HCEC 1CT (cell line): ENCODE data around the gene CDS2.
A peak's percentile ranks its signal among the peaks of the same experiment; 100 is the strongest.

Experiments
- DNase-seq: peaks from one replicate; pipeline ENCODE4 v3.0.0-alpha.2; 2017

Gene CDS2

GRCh38 chr20:5183731-5184474, 57.1 kb downstream of the CDS2 start:
- DNase-seq, result no peak

GRCh38 chr20:5184684-5185083, 57.9 kb downstream of the CDS2 start:
- no peak for DNase-seq

GRCh38 chr20:5187122-5187521, 60.3 kb downstream of the CDS2 start:
- DNase-seq, result no peak

GRCh38 chr20:5188736-5189135, 61.9 kb downstream of the CDS2 start:
- DNase-seq, result no peak

GRCh38 chr20:5189917-5190316, 63.1 kb downstream of the CDS2 start:
- DNase-seq, result no peak

- no peak for DNase-seq
These were observed 63.6 kb downstream of the CDS2 start for GRCh38 chr20:5190444-5190843.

- DNase-seq, result peak; percentile 59
These were observed 65.2 kb downstream of the CDS2 start for GRCh38 chr20:5191829-5192569.

- DNase-seq, result no peak
These were observed 66.0 kb downstream of the CDS2 start for GRCh38 chr20:5192570-5193431.

- DNase-seq, result peak; percentile 48
These were observed 68.8 kb downstream of the CDS2 start for GRCh38 chr20:5195655-5196054.

- no peak for DNase-seq
These were observed 69.3 kb downstream of the CDS2 start for GRCh38 chr20:5196149-5196548.

GRCh38 chr20:5197270-5197827, 70.5 kb downstream of the CDS2 start:
- DNase-seq, result no peak

GRCh38 chr20:5197847-5198650, 71.2 kb downstream of the CDS2 start:
- DNase-seq, result no peak

GRCh38 chr20:5198651-5198924, 71.8 kb downstream of the CDS2 start:
- DNase-seq, result no peak

GRCh38 chr20:5203380-5203779, 76.6 kb downstream of the CDS2 start:
- no peak for DNase-seq

- peak; percentile 60 for DNase-seq
These were observed 78.8 kb downstream of the CDS2 start for GRCh38 chr20:5205348-5206210.

GRCh38 chr20:5207138-5207537, 80.3 kb downstream of the CDS2 start:
- no peak for DNase-seq

GRCh38 chr20:5211803-5212714, 85.3 kb downstream of the CDS2 start:
- DNase-seq, result no peak

GRCh38 chr20:5212907-5213487, 86.2 kb downstream of the CDS2 start:
- DNase-seq, result no peak

GRCh38 chr20:5214826-5215225, 88.0 kb downstream of the CDS2 start:
- no peak for DNase-seq
